A673 (cell line): ENCODE measurements around the gene DIS3L2.

Experiments
- EZH2 ChIP-seq: fragments of 200-600 bp; sonication (generic); IDR thresholded peaks from 2 replicates; pipeline ENCODE4 v1.6.1; 2017; ENCODE audit warnings: borderline replicate concordance, low read depth, mild to moderate bottlenecking, mixed read lengths, antibody characterized with exemption, low read length; ENCODE audit not compliant: poor library complexity, severe bottlenecking
- TF ChIP-seq, protein P1 (sequence below): fragments of 300-800, 200-600 bp; sonication (generic); conservative IDR thresholded peaks from 2 replicates; pipeline ENCODE4 v1.5.1; 2017; ENCODE audit warnings: low read depth, mild to moderate bottlenecking, antibody characterized with exemption, low read length, moderate library complexity, mixed read lengths

- TF ChIP-seq, protein P1, sequence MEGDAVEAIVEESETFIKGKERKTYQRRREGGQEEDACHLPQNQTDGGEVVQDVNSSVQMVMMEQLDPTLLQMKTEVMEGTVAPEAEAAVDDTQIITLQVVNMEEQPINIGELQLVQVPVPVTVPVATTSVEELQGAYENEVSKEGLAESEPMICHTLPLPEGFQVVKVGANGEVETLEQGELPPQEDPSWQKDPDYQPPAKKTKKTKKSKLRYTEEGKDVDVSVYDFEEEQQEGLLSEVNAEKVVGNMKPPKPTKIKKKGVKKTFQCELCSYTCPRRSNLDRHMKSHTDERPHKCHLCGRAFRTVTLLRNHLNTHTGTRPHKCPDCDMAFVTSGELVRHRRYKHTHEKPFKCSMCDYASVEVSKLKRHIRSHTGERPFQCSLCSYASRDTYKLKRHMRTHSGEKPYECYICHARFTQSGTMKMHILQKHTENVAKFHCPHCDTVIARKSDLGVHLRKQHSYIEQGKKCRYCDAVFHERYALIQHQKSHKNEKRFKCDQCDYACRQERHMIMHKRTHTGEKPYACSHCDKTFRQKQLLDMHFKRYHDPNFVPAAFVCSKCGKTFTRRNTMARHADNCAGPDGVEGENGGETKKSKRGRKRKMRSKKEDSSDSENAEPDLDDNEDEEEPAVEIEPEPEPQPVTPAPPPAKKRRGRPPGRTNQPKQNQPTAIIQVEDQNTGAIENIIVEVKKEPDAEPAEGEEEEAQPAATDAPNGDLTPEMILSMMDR = no peak
- TF ChIP-seq EZH2 = no peak
Measured at GRCh38 chr2:231927566-231927890, 34.0 kb upstream of the DIS3L2 start.
